Caco-2 (cell line): ENCODE data around the gene RPP14. TPM values are rescaled to one million over a fixed set of nuclear protein-coding genes. Genes with fewer than 3 reads are reported as not detected.

ENCODE experiments used
- BruUV-seq: library from RNA; stranded (reverse); fragments of 400-500 nt; replicated peaks from 2 replicates; lab custom pipeline; 2021; lab: Mats Ljungman, UMichigan
- CTCF ChIA-PET: fragments of 300-600 bp; sonication (Branson Sonifier 250); formaldehyde crosslinking; loops from one replicate; lab custom pipeline; 2022; ENCODE audit warnings: antibody characterized with exemption; lab: Charles Lee
- POLR2A ChIA-PET: fragments of 300-600 bp; sonication (Branson Sonifier 250); formaldehyde crosslinking; loops from one replicate; lab custom pipeline; 2022; ENCODE audit warnings: antibody characterized with exemption; lab: Charles Lee
- DNase-seq, 2 experiments: peaks; one replicate each; pipeline versions ENCODE4 v3.0.0 to v3.0.0-alpha.2; 2020 to 2022
- H3K27me3 ChIP-seq: replicated peaks from 2 replicates; pipeline ENCODE4 v1.6.0; 2011; ENCODE audit warnings: low read length; ENCODE audit not compliant: control insufficient read depth, insufficient read depth
- H3K36me3 ChIP-seq: 2 replicates; pipeline ENCODE4 v1.5.1; 2011; ENCODE audit warnings: low read length; ENCODE audit not compliant: control insufficient read depth, insufficient read depth
- H3K4me1 ChIP-seq: fragments of 250-450 bp; sonication (Bioruptor Pico); 2 replicates; pipeline ENCODE4 v1.5.1; 2020; ENCODE audit warnings: mild to moderate bottlenecking
- H3K4me3 ChIP-seq: 2 replicates; pipeline ENCODE4 v1.5.1; 2011; ENCODE audit warnings: low read depth, mild to moderate bottlenecking, control low read depth, low read length
- H3K9me3 ChIP-seq: fragments of 250-450 bp; sonication (Bioruptor Pico); 2 replicates; pipeline ENCODE4 v1.5.1; 2020; ENCODE audit warnings: mild to moderate bottlenecking, moderate library complexity
- H3K27ac Mint-ChIP-seq: one replicate; pipeline ENCODE4 v1.8.0; 2022; ENCODE audit warnings: mixed read lengths; ENCODE audit not compliant: unreplicated experiment
- H3K27me3 Mint-ChIP-seq: one replicate; pipeline ENCODE4 v1.8.0; 2022; ENCODE audit warnings: mixed read lengths; ENCODE audit not compliant: insufficient read depth, unreplicated experiment
- H3K36me3 Mint-ChIP-seq: one replicate; pipeline ENCODE4 v1.8.0; 2022; ENCODE audit warnings: mild to moderate bottlenecking, mixed read lengths; ENCODE audit not compliant: insufficient read depth, unreplicated experiment
- H3K4me1 Mint-ChIP-seq: one replicate; pipeline ENCODE4 v1.8.0; 2022; ENCODE audit warnings: low read depth, mixed read lengths; ENCODE audit not compliant: unreplicated experiment
- H3K4me3 Mint-ChIP-seq: one replicate; pipeline ENCODE4 v1.8.0; 2022; ENCODE audit warnings: mild to moderate bottlenecking, moderate library complexity, mixed read lengths; ENCODE audit not compliant: unreplicated experiment
- H3K9me3 Mint-ChIP-seq: one replicate; pipeline ENCODE4 v1.8.0; 2022; ENCODE audit warnings: mixed read lengths; ENCODE audit not compliant: unreplicated experiment
- CTCF ChIP-seq, 2 experiments: fragments of 200-600 bp in 1 of 2; IDR thresholded peaks; 1 replicate in 1 of 2; 2 replicates in 1 of 2; pipeline versions ENCODE4 v1.5.1 to v1.8.0; 2011 to 2022; ENCODE audit warnings: antibody characterized with exemption in 1 of 2, control low read depth in 1 of 2, inconsistent platforms in 1 of 2, low read depth in 1 of 2, low read length in 1 of 2, mild to moderate bottlenecking in 1 of 2, moderate library complexity in 1 of 2; ENCODE audit not compliant: insufficient read depth in 1 of 2, severe bottlenecking in 1 of 2, unreplicated experiment in 1 of 2
- intact Hi-C: fragments of 100-400 bp; cut with micrococcal nuclease; formaldehyde crosslinking; loops from one replicate; pipeline ENCODE4 v1.10.0; 2022; ENCODE audit not compliant: unreplicated experiment
- total RNA-seq: library from RNA; stranded (reverse); gene quantifications from 2 replicates; pipeline ENCODE4 v1.2.3, GENCODE V29; 2022

The RPP14 gene
- total RNA-seq, 1 experiment from 2014 or later, result 24.7 TPM

GRCh38 chr3:58296843-58297242 lies 9.2 kb upstream of the RPP14 start:
- TF ChIP-seq CTCF (IDR thresholded peaks at IDR 0.05; ENCODE audit: insufficient read depth in 1 of 2, low read depth in 1 of 2, low read length in 1 of 2, severe bottlenecking in 1 of 2, unreplicated experiment in 1 of 2), result no peak
- H3K27ac Mint-ChIP-seq, result no peak overlapping the region
- H3K27me3 Mint-ChIP-seq, result no peaks in the 10 kb centered on the region
- H3K9me3 ChIP-seq, result peaks cover 3% of the 10 kb centered on the region; the same call in 1 of the 2 replicates
- BruUV-seq, result no TSS peak
- H3K4me1 ChIP-seq, result no peaks in the 10 kb centered on the region
- H3K9me3 Mint-ChIP-seq, result no peaks in the 10 kb centered on the region
- DNase-seq, result no peak
- intact Hi-C loops, result no loop called here
- no peaks in the 10 kb centered on the region for H3K27me3 ChIP-seq
- no peaks in the 10 kb centered on the region for H3K4me1 Mint-ChIP-seq
- no peaks in the 10 kb centered on the region for H3K36me3 Mint-ChIP-seq
- POLR2A ChIA-PET, result no interaction called here
- no peak overlapping the region for H3K4me3 ChIP-seq
- CTCF ChIA-PET, result interaction anchor here (1.1 kb wide), 1 partner anchor 109 kb away, joined by 3 read pairs; no protein-coding TSS in a partner anchor
- no peak overlapping the region for H3K4me3 Mint-ChIP-seq
- H3K36me3 ChIP-seq, result no peaks in the 10 kb centered on the region

GRCh38 chr3:58298190-58298589 lies 7.9 kb upstream of the RPP14 start:
- ChIA-PET CTCF (interaction anchor here (0.6 to 2.4 kb wide), 4 partner anchors 47 to 1828 kb away, joined by 3 to 41 read pairs (median 4); no protein-coding TSS in a partner anchor), POLR2A (interaction anchor here (0.6 kb wide), 1 partner anchor 98 kb away, joined by 4 read pairs; no protein-coding TSS in a partner anchor)
- Mint-ChIP-seq H3K4me1 (no peaks in the 10 kb centered on the region), H3K4me3 (no peak overlapping the region), H3K27me3 (no peaks in the 10 kb centered on the region), H3K36me3 (no peaks in the 10 kb centered on the region), H3K27ac (no peak overlapping the region), H3K9me3 (no peaks in the 10 kb centered on the region)
- DNase-seq, result no peak
- no peaks in the 10 kb centered on the region for H3K36me3 ChIP-seq
- H3K4me3 ChIP-seq, result no peak overlapping the region
- peaks cover 3% of the 10 kb centered on the region; the same call in 1 of the 2 replicates for H3K9me3 ChIP-seq
- BruUV-seq, result no TSS peak
- intact Hi-C loops, result no loop called here
- H3K27me3 ChIP-seq, result no peaks in the 10 kb centered on the region
- H3K4me1 ChIP-seq, result no peaks in the 10 kb centered on the region
- no peak for TF ChIP-seq CTCF (IDR thresholded peaks at IDR 0.05; ENCODE audit: insufficient read depth in 1 of 2, low read depth in 1 of 2, low read length in 1 of 2, severe bottlenecking in 1 of 2, unreplicated experiment in 1 of 2)

GRCh38 chr3:58299075-58299474 lies 7.0 kb upstream of the RPP14 start:
- no TSS peak for BruUV-seq
- H3K36me3 Mint-ChIP-seq, result no peaks in the 10 kb centered on the region

More at GRCh38 chr3:58299075-58299474, 7.0 kb upstream of the RPP14 start:
- Histone ChIP-seq H3K36me3 (no peaks in the 10 kb centered on the region), H3K9me3 (peaks cover 3% of the 10 kb centered on the region; the same call in 1 of the 2 replicates), H3K4me1 (no peaks in the 10 kb centered on the region), H3K4me3 (no peak overlapping the region), H3K27me3 (no peaks in the 10 kb centered on the region)
- ChIA-PET POLR2A (no interaction called here), CTCF (interaction anchor here (0.6 to 2.4 kb wide), 5 partner anchors 61 to 312 kb away, joined by 3 to 41 read pairs (median 7); partner anchors contain the start of gene ABHD6)
- no peaks in the 10 kb centered on the region for H3K4me1 Mint-ChIP-seq
- H3K9me3 Mint-ChIP-seq, result no peaks in the 10 kb centered on the region
- TF ChIP-seq CTCF (IDR thresholded peaks at IDR 0.05; ENCODE audit: insufficient read depth in 1 of 2, low read depth in 1 of 2, low read length in 1 of 2, severe bottlenecking in 1 of 2, unreplicated experiment in 1 of 2), result no peak
- no peak overlapping the region for H3K27ac Mint-ChIP-seq
- no peak overlapping the region for H3K4me3 Mint-ChIP-seq
- DNase-seq, result no peak
- intact Hi-C loops, result no loop called here
- no peaks in the 10 kb centered on the region for H3K27me3 Mint-ChIP-seq
